G401 (cell line): ENCODE data around the gene EXD3. TPM values are rescaled to one million over a fixed set of nuclear protein-coding genes. Genes with fewer than 3 reads are reported as not detected.
"Not testable (repeated sequence)": the region's sequence is repeated elsewhere in the genome, so short reads cannot be mapped to it uniquely, and the experiment has no call there.

ENCODE experiments used
- DNase-seq: peaks from one replicate; pipeline ENCODE4 v3.0.0-alpha.2; 2015; ENCODE audit warnings: low spot score
- in situ Hi-C: cut with HindIII; loops from 2 replicates; pipeline ENCODE4 v1.10.0; 2016; ENCODE audit warnings: low sequenced_read_pairs, mixed read lengths
- total RNA-seq: library from RNA; depleted of rRNA; stranded (reverse); fragments of >200 nt; shearing (Covaris generic); gene quantifications from 2 replicates; pipeline ENCODE4 v1.2.3, GENCODE V29; 2014

Gene EXD3
- total RNA-seq, 1 experiment from 2014 or later: 4.8 TPM

DNA sequence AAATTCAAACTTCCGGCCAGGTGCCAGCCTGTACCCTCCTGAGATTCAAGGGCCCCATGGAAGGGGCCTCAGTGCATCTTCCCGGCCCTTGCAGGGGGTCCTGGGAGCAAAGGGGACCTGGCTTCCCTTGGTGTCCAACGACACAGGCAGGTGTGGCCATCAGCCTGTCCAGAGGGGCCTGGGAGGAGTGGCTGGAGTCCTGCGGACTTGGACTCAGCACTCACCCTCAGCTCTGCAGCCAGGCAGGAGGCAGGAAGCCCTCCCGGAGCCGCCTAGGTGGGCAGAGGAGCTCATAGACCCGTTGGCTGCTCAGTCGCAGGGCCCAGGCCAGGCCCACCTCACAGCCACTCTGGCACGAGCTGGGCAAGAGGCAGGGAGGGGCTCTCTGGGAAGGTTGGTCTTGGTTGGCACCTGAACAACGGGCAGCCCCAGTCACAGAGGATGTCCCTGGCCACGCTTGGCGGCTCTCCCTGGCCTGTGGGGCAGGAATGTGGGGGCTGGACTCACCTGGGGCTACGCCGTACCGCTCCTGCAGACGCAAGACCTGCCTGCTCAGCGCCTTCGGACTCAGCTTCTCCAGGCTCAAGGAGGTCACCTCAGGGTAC is 67.1 kb downstream of the EXD3 start:
- DNase-seq: no peak
- in situ Hi-C loops: no loop called here

DNA sequence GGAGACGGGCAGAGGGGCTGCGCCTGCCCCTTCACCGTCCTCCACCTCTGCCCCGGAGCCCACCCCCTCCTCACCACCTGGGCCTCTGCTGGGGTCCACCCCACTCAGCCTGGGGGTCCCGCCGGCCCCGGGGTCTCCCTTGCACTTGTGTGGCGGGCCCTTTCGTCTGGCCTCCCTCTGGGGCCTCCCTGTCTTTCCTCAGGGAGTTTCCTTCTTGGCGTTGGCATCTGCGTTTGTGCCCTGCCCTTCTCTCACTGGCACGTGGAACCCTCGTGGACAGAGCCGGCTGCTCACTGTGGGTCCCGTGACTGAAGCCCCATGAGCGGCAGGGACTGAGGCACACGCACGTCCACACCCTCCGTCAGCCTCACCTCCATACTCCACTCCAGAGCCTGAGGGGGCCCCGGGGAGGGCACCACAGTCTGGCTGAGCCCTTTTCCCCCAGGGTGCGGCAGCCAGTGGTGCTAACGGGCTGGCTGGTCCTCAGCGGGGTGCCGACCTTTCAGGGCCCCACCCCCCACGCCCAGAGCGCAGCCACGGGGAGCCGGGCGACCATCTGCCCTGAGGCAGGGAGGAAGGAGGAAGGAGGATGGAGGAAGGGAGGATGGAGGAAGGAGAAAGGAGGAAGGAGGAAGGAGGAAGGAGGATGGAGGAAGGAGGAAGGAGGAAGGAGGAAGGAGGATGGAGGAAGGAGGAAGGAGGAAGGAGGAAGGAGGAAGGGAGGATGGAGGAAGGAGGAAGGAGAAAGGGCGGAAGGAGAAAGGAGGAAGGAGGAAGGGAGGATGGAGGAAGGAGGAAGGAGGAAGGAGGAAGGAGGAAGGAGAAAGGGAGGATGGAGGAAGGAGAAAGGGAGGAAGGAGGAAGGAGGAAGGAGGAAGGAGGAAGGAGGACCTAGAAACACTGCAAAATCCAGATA is 67.9 kb downstream of the EXD3 start:
- no peak for DNase-seq

DNA sequence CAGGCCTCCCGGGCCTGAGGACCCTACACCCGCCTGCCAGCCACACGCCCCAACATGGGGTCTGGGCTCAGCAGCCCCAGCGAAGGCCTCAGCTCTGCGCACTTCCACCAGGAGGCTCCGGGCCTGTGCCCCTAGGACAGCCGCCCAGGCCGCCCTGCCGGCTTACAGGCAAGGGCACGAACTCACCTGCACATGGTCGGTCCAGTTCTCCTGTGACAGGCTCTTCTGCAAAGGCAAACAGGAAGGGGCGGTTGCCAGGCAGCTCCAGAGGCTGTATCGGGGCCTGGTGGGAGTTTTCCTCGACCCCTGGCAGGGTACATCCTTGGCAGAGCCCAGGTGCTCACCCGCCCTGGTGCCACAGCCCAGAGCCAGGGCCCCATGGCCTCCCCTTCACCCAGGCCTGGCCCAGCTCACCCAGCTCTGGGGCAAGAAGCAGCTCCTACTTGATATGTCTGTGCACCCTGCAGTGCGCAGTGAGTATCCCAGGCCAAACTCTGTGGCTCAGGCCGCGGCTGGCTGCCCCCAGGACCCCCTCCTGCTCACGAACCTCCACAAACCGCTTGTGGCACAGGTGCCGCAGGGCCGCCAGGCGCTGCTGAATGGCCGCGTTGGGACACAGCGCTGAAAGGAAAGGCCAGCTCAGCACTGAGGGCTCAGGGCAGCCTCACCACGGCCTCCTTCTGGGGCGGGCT is 68.7 kb downstream of the EXD3 start:
- no peak for DNase-seq
- in situ Hi-C loops: no loop called here

More for the DNA sequence above, 67.9 kb downstream of the EXD3 start:
- in situ Hi-C loops: no loop called here

DNA sequence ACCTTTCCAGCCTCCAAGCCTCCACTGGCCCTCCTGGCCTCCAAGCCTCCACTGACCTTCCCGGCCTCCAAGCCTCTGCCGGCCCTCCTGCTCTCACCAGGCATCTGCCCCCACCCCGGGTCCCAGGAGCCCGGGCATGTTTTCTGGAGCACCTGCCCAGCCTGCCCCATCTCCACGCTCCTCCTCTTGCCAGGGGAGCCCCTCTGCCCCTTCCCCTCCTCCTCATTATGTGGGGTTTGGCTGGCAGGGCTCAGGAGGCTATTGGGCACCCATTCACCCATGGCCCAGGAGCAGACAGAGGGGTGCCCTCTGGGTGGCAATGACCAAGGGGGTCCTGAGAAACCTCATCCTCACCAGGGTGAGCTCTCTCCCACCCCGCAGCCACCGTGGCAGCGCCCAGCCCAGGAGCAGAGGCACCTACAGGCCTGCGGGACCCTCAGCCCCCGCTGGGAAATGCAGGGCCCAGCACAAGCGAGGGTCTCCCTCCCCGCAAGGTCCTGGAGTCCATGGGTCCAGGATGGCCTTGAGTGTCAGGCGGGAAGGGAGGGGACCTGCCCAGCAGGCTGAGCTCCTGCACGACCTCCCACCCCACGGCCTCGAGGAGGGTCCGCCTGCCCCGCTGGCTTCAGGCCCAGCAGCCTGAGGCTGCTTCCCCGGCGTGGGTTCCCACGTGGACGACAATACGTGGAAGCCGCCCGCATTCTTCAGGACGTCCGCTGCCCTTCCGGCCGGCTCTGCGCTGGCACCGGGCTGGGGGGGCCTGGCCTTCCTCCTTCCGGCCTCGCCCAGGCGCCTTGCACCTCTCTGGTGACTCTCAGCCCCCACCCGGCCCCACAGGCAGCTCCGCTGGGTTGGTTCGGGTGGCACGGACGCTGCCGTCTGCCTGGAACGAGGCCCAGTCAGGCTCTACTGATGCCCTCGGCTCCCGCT is 69.5 kb downstream of the EXD3 start:
- no peak for DNase-seq
- in situ Hi-C loops: no loop called here

DNA sequence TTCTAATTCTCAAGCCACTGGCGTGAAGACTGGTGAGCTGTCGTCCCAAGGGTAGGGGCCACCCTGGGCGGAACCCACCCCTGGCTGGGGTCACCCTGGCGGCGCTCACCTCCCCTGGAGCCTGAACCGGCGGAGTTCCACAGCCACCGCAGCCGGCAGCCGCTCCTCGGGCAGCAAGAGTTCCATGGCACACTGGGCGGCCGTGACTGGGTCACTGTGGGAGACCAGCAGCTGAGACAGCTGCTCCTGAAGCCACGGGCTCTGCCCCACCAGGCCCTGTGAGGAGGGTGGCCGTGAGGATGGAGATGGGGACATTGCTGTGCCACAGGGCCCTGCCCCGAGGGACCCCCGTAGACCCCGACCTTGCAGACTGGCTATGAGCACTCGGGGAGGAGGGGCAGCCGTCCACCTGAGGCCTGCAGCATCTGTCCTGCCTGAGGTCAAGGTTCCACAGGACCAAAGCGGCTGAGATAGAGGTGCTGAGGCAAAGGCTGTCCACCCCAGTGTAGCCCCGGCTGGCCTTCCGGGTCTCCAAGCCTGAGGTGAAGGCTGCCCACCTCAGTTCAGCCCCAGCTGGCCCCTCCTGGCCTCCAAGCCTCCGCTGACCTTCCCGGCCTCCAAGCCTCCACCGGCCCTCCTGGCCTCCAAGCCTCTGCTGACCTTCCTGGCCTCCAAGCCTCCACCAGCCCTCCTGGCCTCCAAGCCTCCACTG is 70.3 kb downstream of the EXD3 start:
- in situ Hi-C loops: no loop called here
- DNase-seq: no peak

DNA sequence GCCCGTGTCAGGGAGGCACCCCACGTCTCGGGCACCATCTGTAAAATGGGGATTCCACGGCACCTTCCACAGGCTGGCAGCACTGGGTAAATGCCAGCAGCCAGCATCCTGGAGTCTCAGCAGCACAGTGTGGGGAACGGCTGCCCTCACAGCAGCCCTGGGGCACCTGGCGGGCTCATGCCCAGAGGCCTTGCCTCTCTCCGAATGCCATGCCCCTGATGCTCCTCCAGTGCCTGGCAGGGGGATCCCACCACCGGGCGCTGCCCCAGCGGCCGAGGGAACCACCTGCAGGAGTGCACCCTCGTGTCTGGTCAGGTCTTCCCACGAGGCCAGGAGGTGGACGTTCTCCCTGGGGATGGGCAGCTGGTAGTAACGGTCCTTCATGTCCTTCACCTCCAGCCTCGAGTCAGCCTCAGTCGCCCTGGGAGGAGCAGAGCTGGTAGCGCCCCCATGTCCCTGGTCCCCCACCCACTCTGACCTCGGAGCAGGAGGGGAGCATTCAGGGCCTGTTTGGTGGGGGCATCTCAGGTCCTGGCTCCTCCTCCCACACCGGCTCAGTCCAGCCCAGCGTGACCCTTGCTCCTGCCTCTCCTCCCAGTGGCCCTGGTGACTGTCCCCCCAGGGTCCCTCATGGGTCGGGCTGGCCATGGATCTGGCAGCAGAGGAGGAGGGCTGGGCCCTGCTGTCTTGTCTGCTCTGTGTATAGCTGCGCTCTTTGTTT is 71.0 kb downstream of the EXD3 start:
- in situ Hi-C loops: no loop called here
- DNase-seq: no peak

DNA sequence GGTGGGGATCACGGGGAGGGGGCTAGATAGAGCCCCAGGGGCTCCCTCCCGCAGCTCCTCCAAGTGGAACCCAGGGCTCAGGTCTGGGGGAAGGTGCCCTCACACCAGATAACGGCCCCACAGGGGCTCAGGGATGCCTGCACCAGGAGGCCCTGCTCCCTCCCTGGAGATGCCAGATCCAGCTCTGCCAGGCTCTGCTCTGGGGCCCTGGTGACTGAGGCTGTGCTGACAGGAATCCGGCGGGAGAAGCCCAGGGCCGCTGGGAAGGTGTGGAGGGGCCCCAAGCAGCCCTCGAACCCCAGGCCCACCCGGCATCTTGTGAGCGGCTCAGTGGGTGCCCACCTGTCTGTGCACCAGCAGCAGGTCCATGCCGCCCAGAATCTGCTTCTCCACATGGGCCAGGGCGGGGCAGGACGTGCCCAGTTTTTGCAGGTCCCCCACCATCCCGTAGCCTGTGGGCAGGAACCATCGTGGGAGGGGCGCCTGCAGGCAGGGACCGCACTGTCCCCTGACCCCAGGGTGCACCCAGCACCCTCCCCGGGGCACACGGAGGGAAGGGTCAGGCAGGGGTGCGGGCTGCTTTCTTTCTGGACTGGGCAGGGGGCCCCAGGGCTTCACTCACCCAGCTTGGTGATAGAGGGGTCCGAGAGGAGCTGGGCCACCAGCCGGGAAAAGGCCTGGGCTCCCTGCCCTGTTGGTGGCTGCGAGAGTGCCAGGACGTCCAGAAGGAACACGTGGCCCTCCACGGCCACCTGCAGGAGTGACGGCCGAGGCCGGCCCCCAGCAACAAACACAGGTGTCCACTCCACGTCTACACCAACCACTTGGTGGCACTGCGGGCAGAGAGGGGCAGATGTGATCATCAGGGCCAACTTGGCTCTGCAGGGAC is 72.0 kb downstream of the EXD3 start:
- in situ Hi-C loops: no loop called here
- DNase-seq: no peak

DNA sequence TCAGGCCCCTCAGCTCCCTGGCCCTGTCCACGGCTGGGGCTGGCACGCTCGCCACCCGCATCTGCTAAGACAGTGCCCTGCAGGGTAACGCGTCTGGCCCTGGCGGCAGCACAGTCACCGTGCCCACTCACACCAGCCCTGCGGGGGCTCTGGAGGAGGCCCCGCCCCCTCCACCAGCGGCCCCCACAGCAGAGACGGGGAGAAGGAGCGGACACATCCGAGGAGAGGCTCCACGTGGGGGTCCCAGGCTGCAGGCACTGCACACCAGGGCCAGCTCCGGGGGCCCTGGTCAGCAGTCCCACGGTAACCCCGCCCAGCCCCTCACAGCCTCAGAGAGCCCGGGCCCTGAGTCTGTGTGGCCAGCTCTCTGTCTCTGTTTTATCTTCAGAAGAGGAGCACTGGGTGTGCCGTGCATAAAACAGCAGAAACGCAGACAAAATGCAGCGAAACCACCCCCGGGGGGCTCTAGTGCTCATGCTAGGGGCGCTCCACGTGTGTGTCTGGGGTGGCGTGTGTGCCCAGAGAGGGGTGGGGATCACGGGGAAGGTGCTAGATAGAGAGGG is 73.4 kb downstream of the EXD3 start:
- DNase-seq: no peak
- in situ Hi-C loops: no loop called here

DNA sequence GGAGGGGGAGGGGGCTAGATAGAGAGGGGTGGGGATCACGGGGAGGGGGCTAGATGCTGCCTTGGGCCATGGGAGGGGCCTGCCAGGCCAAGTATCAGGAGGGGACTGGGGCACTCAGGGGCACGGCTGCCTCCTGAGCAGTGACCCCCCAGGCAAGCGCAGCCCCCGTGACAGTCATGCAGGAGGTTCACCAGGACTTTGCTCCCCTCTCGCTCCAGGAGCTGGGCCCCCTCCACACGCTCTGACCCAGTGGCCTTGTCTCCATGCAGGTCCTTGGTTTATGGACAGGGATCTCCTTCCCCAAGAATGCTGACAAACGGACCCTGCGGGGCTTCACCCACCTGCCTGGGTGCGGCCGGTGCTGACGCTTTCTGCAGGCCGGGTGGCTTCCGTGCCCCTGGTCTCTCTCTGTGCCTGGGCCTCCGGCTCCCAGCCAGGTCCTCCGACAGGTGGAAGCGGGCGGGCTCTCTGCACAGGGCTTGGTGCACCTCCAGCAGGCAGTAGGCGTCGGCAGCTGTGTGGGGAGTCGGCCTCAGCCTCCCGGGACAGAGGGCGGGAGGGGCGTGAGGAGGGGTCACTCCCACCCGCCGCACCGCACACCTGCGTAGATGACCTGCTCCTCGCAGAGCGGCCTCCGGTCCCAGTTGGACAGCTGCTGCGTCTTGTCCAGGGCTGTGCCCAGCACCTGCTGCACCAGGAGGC is 74.0 kb downstream of the EXD3 start:
- in situ Hi-C loops: no loop called here
- DNase-seq: no peak

DNA sequence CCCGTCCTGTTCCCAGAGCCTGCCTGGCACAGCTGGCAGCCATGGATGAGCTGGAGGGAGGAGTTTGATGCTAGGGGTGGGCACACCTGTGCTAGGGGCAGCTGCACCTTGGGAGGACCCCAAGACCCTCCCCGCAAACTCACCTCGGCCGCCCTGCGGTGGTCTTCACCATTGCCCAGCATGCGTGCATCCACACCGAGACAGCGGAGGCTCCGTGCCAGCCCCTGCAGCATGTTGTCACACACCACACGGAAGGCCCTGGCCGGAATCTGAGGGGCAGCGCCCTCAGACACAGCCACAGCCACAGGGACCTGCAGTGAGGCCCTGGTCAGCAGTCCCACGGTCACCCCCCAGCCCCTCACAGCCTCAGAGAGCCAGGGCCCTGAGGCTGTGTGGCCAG is 75.0 kb downstream of the EXD3 start:
- in situ Hi-C loops: no loop called here
- DNase-seq: no peak

DNA sequence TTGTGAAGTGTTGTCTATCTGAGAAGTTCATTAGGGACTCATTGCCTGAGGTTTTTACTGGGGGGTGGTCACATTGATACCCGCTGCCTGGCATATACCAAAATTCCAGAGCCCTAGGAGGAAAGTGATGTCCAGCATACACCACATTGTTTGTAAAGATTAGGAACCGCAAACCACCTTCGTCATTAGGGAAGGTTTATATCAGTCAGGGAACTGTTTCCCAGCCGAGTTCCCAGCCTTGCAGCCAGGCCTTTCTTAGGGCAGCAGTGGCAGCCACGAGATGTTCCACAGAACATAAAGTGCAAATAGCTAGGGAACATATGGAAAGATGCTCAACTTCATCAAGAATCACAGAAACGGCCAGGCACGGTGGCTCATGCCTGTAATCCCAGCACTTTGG is 80.5 kb downstream of the EXD3 start:
- in situ Hi-C loops: no loop called here
- no peak for DNase-seq

DNA sequence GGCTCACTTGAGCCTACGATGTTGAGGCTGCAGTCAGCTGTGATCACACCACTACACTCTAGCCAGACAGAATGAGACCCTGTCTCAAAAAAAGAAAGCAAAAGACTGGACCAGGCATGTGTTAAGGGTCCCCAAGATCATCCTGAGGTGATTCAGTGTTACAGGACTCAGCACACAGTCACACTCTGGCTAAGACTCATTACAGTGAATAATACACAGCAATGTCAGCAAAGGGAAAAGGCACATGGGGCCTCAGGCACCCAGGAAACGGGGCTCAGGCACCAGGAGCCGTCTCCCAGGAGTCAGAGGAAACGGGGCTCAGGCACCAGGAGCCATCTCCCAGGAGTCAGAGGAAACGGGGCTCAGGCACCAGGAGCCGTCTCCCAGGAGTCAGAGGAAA is 81.7 kb downstream of the EXD3 start:
- in situ Hi-C loops: no loop called here

DNA sequence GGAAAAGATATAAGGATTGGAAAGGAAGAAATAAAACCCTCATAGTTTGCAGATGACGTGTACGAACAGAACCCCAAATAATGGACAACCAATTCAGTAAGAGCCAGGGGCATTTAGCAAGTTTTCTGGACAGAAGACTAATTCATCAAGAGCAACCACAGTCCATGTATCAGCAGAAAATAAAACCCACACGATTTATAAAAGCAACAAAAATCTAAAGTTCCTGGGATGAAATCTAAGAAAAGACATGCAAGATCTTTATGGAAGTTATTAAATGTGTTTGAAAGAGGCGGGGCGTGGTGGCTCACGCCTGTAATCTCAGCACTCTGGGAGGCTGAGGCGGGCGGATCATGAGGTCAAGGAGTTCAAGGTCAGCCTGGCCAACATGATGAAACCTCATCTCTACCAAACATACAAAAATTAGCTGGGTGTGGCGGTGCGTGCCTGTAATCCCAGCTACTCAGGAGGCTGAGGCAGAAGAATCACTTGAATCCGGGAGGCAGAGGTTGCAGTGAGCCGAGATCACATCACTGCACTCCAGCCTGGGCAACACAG is 83.0 kb downstream of the EXD3 start:
- DNase-seq, in situ Hi-C loops: not testable (repeated sequence)

More for the DNA sequence above, 81.7 kb downstream of the EXD3 start:
- no peak for DNase-seq

DNA sequence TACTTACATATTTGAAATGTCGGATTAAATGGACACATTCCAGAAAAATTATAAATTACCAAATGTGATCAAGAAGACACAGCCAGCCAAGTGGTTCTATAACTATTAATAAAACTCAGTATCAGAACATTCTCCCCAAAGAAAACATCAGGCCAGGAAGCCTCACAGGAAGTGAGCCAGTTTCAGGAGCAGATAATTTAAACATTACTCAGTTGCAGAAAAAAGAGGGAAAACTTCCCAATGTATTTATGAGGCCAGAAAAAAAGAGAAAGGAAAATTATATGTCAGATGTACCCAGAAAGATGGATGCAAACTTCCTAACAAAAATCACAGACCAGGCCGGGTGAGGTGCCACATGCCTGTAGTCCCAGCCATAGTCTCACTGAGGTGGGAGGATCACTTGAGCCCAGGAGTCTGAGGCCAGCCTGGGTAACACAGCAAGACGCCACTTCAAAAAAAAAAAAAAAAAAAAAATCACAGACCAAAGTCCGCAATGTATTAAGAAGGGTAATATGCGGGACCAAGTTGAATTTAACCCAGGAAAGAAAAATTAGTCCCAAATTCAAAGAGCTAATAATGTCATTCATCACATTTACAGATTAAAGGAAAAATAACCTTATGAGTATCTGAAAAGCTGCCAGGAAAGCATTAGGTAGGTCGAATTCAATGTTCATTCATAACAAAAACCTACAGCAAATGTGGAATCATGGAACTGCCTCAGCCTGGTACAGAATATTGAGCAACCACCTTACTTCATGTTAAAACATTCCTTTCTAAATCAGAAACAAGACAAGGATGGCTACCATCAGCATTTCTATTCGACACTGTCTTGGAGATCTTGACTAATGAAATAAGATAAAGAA is 83.7 kb downstream of the EXD3 start:
- in situ Hi-C loops: no loop called here
- DNase-seq: no peak

DNA sequence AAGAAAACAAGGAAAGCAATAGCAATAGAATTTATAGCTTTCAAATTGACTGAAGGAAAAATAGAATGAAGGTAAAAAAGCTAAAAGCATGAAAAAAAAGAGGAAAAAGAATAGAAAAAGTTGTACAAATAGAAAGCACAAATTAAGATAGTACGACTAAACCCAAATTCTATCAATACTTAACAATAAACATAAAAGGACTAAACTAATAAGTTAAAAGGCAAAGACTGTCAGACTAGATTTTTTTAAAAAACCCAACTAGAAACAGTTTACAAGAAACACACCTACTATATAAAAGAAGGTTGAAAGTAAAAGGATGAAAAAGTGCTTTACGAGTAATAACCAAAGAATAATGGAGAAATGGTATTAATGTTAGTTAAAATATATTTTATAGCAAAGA is 86.2 kb downstream of the EXD3 start:
- DNase-seq: no peak
- in situ Hi-C loops: no loop called here
